Measurements from ENCODE around the gene TCEANC.
"Not testable (repeated sequence)": the region's sequence is repeated elsewhere in the genome, so short reads cannot be mapped to it uniquely, and the experiment has no call there.

The TCEANC gene

DNA sequence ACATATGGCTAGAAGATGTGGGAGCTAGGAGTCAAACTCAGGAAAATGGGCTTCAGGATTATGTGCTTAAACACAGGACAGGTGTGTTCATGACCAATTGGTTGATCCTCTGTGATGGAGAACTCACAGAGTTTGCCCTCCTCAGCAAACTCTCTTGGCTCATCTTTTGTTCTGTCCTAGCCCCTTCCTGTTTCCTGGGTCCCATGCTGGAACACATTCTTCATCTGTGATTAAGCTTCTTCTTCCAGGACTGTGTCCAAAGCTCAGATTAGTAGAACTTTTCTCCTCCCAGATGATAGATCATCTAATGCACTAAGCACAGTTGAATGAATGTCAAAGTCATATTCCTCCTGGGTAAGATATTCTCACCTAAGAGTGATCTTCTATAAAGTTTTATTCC lies 38.8 kb upstream of the TCEANC start:
- no peaks in the 10 kb centered on the region for H3K4me1 ChIP-seq
- H3K4me2 ChIP-seq (ENCODE audit: low read length), result no peak overlapping the region
- H3K79me2 ChIP-seq, result no peaks in the 10 kb centered on the region
- no peak overlapping the region for H2AFZ ChIP-seq
- no peak overlapping the region for H3K27ac ChIP-seq
- H3K36me3 ChIP-seq (ENCODE audit: control insufficient read depth, insufficient read depth, low read length), result no peaks in the 10 kb centered on the region
- no peak overlapping the region for H3K4me3 ChIP-seq (ENCODE audit: low read depth, low read length)
- H3K27me3 ChIP-seq (ENCODE audit: control insufficient read depth, insufficient read depth, low read length), result no peaks in the 10 kb centered on the region
- no peaks in the 10 kb centered on the region for H3K9me3 ChIP-seq (ENCODE audit: control insufficient read depth, low read length)
- H3K9ac ChIP-seq, result no peak overlapping the region
- TF ChIP-seq, protein P1, sequence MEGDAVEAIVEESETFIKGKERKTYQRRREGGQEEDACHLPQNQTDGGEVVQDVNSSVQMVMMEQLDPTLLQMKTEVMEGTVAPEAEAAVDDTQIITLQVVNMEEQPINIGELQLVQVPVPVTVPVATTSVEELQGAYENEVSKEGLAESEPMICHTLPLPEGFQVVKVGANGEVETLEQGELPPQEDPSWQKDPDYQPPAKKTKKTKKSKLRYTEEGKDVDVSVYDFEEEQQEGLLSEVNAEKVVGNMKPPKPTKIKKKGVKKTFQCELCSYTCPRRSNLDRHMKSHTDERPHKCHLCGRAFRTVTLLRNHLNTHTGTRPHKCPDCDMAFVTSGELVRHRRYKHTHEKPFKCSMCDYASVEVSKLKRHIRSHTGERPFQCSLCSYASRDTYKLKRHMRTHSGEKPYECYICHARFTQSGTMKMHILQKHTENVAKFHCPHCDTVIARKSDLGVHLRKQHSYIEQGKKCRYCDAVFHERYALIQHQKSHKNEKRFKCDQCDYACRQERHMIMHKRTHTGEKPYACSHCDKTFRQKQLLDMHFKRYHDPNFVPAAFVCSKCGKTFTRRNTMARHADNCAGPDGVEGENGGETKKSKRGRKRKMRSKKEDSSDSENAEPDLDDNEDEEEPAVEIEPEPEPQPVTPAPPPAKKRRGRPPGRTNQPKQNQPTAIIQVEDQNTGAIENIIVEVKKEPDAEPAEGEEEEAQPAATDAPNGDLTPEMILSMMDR (IDR thresholded peaks at IDR 0.05), result no peak

GRCh38 chrX:13620207-13620606 lies 32.7 kb upstream of the TCEANC start:
- no peak overlapping the region for H2AFZ ChIP-seq
- H3K4me3 ChIP-seq (ENCODE audit: low read depth, low read length), result no peak overlapping the region
- no peak overlapping the region for H3K9ac ChIP-seq
- no peaks in the 10 kb centered on the region for H3K36me3 ChIP-seq (ENCODE audit: control insufficient read depth, insufficient read depth, low read length)
- TF ChIP-seq, protein P1 (IDR thresholded peaks at IDR 0.05), result no peak
- H3K79me2 ChIP-seq, result no peaks in the 10 kb centered on the region
- no peaks in the 10 kb centered on the region for H3K4me1 ChIP-seq
- H3K9me3 ChIP-seq (ENCODE audit: control insufficient read depth, low read length), result no peaks in the 10 kb centered on the region
- no peaks in the 10 kb centered on the region for H3K27me3 ChIP-seq (ENCODE audit: control insufficient read depth, insufficient read depth, low read length)
- H3K27ac ChIP-seq, result no peak overlapping the region
- H3K4me2 ChIP-seq (ENCODE audit: low read length), result no peak overlapping the region

DNA sequence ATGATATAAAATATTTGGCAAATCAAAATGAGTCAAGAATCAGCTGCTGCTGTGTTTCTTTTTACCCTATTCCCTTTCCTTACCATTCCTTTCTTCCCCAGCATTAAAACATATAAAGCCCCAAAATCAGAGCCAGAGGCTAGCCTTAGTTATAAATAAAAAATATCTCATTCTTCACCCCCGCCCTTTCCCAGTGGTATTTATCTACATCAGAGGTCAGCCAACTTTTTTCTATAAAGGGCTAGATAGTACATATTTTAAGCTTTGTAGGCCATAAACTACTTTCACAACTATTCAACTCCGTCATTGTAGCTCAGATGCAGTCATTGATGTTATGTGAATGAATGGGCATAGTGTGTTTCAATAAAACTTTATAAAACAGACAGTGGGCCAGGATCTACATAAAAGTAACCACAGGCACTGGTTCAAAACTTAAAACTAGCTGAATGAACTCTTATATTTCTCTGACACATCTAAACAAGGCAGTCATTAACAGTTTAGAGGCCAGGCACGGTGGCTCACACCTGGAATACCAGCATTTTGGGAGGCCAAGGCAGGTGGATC lies 30.5 kb upstream of the TCEANC start:
- Histone ChIP-seq H3K79me2 (no peaks in the 10 kb centered on the region), H3K9ac (no peak overlapping the region), H3K4me3 (ENCODE audit: low read depth, low read length) (no peak overlapping the region), H2AFZ (no peak overlapping the region), H3K36me3 (ENCODE audit: control insufficient read depth, insufficient read depth, low read length) (no peaks in the 10 kb centered on the region), H3K27ac (no peak overlapping the region), H3K27me3 (ENCODE audit: control insufficient read depth, insufficient read depth, low read length) (no peaks in the 10 kb centered on the region), H3K9me3 (ENCODE audit: control insufficient read depth, low read length) (no peaks in the 10 kb centered on the region), H3K4me1 (no peaks in the 10 kb centered on the region), H3K4me2 (ENCODE audit: low read length) (no peak overlapping the region)
- TF ChIP-seq, protein P1 (IDR thresholded peaks at IDR 0.05), result no peak

DNA sequence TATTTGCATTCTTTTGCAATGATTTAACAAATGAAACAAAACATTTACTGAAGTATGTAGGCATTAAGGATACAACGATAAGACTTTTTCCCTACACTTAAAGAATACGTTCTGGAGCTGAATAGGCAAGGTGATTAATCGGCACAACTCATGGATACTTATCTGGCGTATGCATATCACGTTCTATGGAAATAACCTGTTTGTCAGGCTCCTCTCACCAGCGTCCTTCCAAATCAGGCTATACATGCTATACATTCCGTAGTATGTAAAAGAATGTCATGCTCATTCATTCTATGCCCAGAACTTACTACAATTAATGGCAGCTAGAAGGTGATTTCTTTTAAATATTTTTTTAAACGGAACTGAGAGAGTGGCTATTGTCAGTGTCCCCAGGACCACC lies 25.6 kb upstream of the TCEANC start:
- no peak overlapping the region for H3K9ac ChIP-seq
- no peaks in the 10 kb centered on the region for H3K79me2 ChIP-seq
- TF ChIP-seq, protein P1 (IDR thresholded peaks at IDR 0.05), result no peak
- no peak overlapping the region for H3K27ac ChIP-seq
- no peaks in the 10 kb centered on the region for H3K36me3 ChIP-seq (ENCODE audit: control insufficient read depth, insufficient read depth, low read length)
- H3K27me3 ChIP-seq (ENCODE audit: control insufficient read depth, insufficient read depth, low read length), result no peaks in the 10 kb centered on the region
- no peak overlapping the region for H3K4me2 ChIP-seq (ENCODE audit: low read length)
- H3K9me3 ChIP-seq (ENCODE audit: control insufficient read depth, low read length), result no peaks in the 10 kb centered on the region
- no peaks in the 10 kb centered on the region for H3K4me1 ChIP-seq
- H3K4me3 ChIP-seq (ENCODE audit: low read depth, low read length), result no peak overlapping the region
- H2AFZ ChIP-seq, result no peak overlapping the region

DNA sequence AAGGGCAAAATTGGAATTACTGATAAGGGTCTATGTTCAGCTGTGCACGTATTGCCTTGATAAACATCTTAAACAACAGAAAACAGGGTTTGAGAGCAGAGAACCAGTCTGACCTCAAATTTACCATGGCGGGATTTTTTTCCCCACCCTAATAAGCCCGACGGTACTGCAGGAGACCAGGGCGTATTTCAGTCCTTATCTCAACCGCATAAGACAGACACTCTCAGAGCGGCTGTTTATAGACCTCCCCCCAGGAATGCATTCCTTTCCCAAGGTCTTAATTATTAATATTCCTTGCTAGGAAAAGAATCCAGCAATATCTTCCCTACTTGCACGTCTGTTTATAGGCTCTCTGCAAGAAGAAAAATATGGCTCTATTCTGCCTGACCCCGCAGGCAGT lies 15.7 kb upstream of the TCEANC start:
- H2AFZ ChIP-seq; H3K27me3 ChIP-seq (ENCODE audit: control insufficient read depth, insufficient read depth, low read length); H3K36me3 ChIP-seq (ENCODE audit: control insufficient read depth, insufficient read depth, low read length); H3K4me3 ChIP-seq (ENCODE audit: low read depth, low read length); H3K4me1 ChIP-seq; H3K27ac ChIP-seq; H3K4me2 ChIP-seq (ENCODE audit: low read length); H3K9ac ChIP-seq; H3K79me2 ChIP-seq; H3K9me3 ChIP-seq (ENCODE audit: control insufficient read depth, low read length): not testable (repeated sequence)
